ENCODE measurements around the gene EEFSEC.

DNA sequence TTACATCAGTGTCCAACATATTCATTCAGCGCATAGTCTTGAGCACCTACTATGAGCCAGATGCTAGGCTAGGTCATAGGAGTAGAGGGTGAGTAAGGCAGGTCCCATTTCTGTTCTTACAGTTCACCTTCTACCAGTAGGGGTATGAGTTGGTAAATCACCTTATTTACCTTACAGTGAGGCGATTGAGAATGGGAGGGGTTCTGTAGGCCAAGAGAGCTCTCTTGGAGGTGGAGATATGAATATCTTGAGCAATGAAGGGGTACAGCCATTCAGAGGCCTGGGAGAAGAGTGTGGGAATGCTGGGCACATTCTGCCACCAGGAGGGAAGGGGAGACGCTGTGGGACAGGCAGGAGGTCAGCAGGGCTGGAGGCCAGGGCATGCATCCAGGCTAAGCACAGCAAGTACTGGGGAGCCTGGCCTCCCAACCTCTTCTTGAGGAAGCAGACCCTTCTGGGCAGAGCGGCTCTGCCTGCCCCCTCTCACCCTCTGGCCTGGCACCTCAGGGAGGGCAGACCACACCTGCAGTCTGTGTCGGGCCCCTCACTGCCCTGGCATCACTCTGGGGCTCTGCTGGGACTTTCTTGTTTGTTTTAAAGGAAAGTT, 123.4 kb downstream of the EEFSEC start:
- TF ChIP-seq FOXM1 (IDR thresholded peaks at IDR 0.05; ENCODE audit: borderline replicate concordance), result no peak
- TF ChIP-seq TARDBP (IDR thresholded peaks at IDR 0.05), result no peak
- TF ChIP-seq SUZ12 (IDR thresholded peaks at IDR 0.05), result no peak
- TF ChIP-seq BHLHE40 (IDR thresholded peaks at IDR 0.05; ENCODE audit: borderline replicate concordance), result no peak
- no peak for TF ChIP-seq FOXA1 (IDR thresholded peaks at IDR 0.05)
- no peak for TF ChIP-seq ELF4 (IDR thresholded peaks at IDR 0.05)
- TF ChIP-seq SP1 (IDR thresholded peaks at IDR 0.05), result no peak
- no peak for TF ChIP-seq FOXK2 (IDR thresholded peaks at IDR 0.05)

Data from HEK293T (cell line).